Measurements from ENCODE around the gene HECW1.
A peak's percentile ranks its signal among the peaks of the same experiment; 100 is the strongest.
"Not testable (repeated sequence)": the region's sequence is repeated elsewhere in the genome, so short reads cannot be mapped to it uniquely, and the experiment has no call there.

HECW1 gene

DNA sequence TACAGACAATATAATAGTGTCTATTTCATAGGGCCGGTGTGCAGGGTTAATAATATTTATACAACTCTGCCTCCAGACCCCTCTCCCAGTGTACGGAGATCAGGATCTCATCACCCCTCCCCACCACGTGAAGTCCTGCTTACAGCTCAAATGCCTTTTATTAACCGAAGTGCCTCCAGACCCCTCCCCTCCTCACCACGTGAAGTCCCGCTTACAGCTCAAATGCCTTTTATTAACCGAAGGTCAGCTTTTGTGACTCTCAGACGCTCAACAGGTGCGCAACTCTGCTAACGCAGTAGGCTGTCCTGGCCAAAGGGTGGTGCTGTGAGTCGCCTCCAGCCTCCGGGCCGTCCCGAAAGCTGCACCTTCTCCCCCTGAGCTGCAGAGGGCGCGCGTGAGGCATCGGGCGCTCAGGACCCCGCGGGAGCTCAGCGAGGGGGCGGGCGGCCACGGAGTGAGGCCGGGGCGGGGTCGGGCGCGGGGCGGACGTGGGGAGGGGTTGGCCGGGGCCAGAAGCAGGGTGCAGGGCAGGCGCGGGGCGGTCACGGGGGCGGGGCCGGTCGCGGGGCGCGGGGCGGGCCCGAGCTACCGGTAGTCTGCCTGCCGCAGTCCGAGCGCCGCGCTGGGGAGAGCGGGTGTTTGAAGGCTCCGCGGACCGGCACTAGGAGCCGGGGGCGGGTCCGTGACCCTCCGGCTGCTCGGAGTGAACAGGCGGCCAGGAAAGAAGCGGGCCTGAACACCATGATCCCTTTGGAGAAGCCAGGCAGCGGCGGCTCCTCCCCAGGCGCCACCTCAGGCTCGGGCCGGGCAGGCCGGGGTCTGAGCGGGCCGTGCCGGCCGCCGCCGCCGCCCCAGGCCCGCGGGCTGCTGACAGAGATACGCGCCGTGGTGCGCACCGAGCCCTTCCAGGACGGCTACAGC, 470.3 kb downstream of the HECW1 start, which contains the start of gene STK17A:
STK17A (plus strand) TSS at position 606 of the 921 bp plus-strand sequence; CDS start at position 742, 136 bp downstream.
- DNase-seq (ENCODE audit: low spot score) = peak; percentile 95

- DNase-seq (ENCODE audit: low spot score) = peak; percentile 39
Observed at GRCh38 chr7:43583424-43584194, 471.2 kb downstream of the HECW1 start.

DNA sequence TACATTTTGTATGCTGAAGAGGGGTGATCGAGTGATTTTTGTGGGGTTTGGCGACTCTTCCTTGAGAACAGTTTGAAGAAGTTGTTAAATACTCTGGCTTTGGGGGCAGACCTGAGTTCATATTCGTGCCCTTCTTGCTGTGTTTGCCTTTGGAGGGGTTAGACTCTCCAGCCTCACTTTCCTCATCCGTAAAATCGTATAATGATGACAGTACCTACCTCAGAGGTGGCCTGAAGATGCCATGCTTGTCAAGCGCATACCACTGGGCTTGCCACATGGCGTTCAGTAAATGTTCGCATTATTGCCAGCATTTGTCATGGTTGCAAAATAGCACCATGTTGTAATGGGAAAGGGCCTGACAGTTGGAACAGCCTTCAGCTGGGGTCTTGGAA, 471.7 kb downstream of the HECW1 start:
- peak; percentile 10 for DNase-seq (ENCODE audit: low spot score)

- DNase-seq (ENCODE audit: low spot score) = not testable (repeated sequence)
Observed at GRCh38 chr7:43584733-43585132, 472.3 kb downstream of the HECW1 start.

DNA sequence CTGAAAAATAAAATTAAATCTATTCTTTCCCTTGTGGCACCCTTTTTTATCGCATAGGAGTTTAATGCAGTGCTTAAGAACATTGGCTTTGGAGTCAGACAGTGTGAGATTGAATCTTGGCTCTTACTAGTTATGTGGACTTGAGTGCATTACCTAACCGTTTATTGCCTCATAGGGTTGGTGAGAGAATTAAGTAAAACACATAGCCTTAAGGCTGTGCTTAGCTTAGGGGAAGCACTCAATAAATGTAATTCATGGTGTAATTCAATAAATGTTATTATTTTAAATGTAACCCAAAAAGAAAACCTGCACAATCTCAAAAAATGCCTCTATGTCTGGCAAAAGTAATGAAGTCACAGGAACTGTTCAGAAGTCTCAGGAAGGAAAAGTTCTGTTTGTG, 473.1 kb downstream of the HECW1 start:
- peak; percentile 18 for DNase-seq (ENCODE audit: low spot score)

- no peak for DNase-seq (ENCODE audit: low spot score)
Observed at GRCh38 chr7:43586251-43586900, 473.9 kb downstream of the HECW1 start.

DNA sequence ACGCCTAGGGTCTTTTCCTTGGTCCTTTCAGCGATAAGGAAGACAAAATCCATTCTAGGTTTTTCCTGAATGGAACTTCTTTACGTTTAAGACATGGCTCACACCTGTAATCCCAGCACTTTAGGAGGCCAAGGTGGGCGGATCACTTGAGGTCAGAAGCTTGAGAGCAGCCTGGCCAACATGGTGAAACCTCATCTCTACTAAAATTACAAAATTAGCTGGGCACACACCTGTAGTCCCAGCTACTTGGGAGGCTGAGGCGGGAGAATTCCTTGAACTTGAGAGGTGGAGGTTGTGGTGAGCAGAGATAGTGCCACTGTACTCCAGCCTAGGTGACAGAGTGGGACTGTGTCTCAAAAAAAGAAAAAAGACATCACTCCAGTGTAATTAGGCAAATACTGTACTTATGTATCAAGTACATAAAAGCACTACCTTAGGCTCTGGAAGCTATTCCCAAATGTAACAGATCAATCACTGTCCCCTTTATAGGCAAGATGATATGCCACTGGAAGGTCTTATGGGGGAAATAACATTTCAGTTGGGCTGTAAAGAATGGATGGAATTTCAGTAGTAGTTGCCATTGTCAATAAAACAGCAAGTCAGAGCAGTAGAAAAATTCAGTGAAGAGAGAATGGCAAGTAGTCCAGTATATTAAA, 476.2 kb downstream of the HECW1 start:
- DNase-seq (ENCODE audit: low spot score) = no peak

GRCh38 chr7:43589133-43589478, 476.7 kb downstream of the HECW1 start:
- DNase-seq (ENCODE audit: low spot score) = no peak

GRCh38 chr7:43589728-43590127, 477.3 kb downstream of the HECW1 start:
- no peak for DNase-seq (ENCODE audit: low spot score)

- peak; percentile 36 for DNase-seq (ENCODE audit: low spot score)
Observed at GRCh38 chr7:43590862-43591557, 478.6 kb downstream of the HECW1 start.

DNA sequence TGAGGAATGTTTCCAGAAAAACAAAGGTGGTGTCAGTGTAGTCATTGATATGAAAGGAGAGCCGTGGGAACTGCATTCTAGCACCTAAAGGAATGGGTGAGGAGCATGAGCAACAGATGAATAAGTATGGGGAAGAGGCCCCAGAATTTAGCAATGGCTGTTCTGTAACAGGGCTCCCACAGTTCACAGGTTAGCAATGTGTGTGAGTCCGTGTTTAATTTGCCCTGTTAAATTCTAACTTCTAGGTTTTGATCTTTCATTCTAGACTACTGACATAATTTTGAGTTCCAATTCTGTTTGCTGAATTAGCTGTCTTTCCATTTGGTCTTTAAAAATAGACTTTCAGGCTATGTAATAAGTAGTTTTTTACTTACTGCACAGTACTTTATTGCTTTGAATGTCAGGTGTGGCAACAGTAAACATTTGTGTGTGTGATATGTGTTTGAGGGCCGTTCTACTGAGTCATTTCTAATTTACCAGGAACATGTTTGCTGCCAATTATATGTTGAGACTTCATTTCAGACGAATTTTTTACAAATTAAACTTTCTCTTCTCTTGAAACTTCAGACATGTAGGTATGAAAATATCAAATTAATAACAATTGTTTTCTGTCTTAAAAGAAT, 479.2 kb downstream of the HECW1 start:
- no peak for DNase-seq (ENCODE audit: low spot score)

- DNase-seq (ENCODE audit: low spot score) = no peak
Observed at GRCh38 chr7:43592326-43592725, 479.9 kb downstream of the HECW1 start.

DNA sequence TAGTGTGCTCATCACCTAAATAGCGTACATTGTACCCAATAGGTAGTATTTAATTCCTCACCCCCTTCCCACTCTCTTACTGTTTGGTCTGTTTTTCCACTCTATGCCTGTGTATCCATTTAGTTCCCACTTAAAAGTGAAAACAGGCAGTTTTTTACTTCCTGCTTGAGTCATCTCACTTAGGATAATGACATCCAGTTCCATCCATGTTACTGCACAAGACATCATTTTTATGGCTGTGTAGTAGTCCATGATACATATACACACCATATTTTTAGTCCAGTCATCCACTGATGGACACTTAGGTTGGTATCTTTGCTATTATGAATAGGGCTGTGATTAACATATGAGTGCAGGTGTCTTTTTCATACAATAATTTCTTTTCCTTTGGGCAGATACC, 480.6 kb downstream of the HECW1 start:
- DNase-seq (ENCODE audit: low spot score) = no peak

DNA sequence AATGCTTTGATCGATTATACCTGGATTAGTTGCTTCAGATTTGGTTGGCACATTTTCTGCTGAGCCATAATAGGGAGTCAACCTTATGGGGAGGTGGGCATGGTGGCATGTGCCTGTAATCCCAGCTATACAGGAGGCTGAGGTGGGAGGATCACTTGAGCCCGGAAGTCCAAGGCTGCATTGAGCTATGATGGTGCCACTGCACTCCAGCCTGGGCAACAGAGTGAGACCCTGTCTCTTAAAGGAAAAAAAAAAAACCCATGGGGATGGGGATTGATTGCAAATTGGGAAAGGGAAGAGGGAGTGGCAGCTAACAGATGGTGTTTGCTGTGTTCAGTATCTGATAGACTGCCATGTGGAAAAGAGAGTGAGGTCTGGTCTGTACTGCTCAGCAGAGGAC, 481.6 kb downstream of the HECW1 start:
- no peak for DNase-seq (ENCODE audit: low spot score)

GRCh38 chr7:43596426-43596825, 484.0 kb downstream of the HECW1 start:
- not testable (repeated sequence) for DNase-seq (ENCODE audit: low spot score)

- no peak for DNase-seq (ENCODE audit: low spot score)
Observed at GRCh38 chr7:43600056-43600455, 487.6 kb downstream of the HECW1 start.

DNA sequence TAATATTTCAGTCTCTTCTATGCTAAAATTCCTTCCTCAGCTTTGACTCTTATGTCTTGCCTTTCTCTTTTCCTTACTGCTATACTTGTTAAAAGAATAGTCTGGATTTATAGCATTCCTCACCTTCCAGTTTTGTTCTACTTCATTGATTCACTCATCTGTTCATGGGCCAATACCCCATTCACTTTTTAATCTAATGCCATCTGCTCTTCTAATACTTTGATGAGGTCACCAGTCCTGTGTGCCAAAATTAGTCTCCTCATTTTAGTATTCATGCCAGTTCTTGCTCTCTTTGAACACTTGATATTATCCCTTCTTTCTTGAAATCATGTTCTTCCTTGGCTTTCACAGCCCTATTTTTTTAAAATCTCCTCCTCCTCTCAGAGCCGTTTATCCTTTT, 489.8 kb downstream of the HECW1 start:
- no peak for DNase-seq (ENCODE audit: low spot score)

- no peak for DNase-seq (ENCODE audit: low spot score)
Observed at GRCh38 chr7:43604251-43604650, 491.8 kb downstream of the HECW1 start.

GRCh38 chr7:43609097-43609496, 496.6 kb downstream of the HECW1 start:
- no peak for DNase-seq (ENCODE audit: low spot score)

DNA sequence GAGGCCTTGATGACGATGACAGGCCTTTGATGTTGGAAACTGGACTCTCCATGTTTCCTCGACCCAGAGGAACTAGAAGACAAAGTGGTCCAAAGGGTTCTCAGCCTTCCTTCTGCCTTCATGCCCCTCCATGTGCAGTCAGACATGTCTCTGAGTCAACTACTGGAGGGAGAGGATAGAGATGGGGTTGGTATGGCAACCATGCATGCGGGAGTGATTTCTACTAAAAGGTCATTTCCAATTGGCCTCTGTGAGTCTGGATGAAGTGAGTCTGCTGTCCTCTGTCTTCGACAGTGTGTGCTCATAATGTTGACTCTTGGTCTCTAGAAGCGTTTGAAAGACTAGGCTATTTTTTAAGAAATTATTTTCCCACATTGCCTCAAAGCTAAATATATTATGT, 499.7 kb downstream of the HECW1 start:
- DNase-seq (ENCODE audit: low spot score) = no peak

Data from germinal center (tissue), 1 donor.